GM11168 (cell line): ENCODE data around the gene NEK4.
"Not testable (repeated sequence)": the region's sequence is repeated elsewhere in the genome, so short reads cannot be mapped to it uniquely, and the experiment has no call there.

Source experiments
- in situ Hi-C: fragments of 300-500 bp; cut with MboI; formaldehyde crosslinking; loops from one replicate; pipeline ENCODE4 v1.12.0; 2022; ENCODE audit warnings: low sequenced_read_pairs; ENCODE audit not compliant: unreplicated experiment

NEK4 gene

DNA sequence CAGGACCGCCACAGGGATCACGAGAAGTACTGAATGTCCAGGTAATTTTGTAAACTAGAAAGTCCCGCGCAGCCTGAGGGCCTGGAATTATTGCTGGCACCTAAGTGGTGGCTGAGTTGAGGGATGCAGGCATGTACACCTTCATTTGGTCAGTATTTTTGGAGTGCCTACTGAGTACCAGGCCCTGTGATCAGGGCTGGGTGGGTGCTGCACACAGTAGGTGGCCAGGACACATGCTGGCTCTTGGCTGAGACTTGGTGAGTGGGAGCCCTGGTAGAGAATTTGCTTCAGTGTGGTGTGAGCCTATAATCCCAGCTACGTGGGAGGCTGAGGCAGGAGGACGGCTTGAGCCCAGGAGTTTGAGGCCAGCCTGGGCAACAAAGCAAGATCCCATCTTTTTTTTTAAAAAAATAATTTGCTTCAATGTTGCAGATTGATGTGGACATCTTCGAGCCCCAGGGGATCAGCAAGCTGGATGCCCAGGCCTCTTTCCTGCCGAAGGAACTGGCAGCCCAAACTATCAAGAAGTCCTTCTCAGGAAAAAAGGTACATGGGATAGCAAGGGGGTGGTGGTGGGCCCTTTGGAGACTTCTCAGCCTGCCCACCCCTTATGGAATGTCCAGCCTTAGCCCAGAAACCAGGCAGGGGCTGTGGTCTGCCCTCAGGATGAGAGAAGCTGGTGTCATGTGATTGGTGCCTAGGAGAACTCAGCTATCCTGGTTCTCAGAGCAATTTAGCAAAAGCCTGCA, 9.3 kb upstream of the NEK4 start:
- in situ Hi-C loops, result no loop called here

- in situ Hi-C loops, result no loop called here
Measured at GRCh38 chr3:52779011-52779836, 8.5 kb upstream of the NEK4 start.

- in situ Hi-C loops, result no loop called here
Measured at GRCh38 chr3:52777959-52778805, 7.4 kb upstream of the NEK4 start.

DNA sequence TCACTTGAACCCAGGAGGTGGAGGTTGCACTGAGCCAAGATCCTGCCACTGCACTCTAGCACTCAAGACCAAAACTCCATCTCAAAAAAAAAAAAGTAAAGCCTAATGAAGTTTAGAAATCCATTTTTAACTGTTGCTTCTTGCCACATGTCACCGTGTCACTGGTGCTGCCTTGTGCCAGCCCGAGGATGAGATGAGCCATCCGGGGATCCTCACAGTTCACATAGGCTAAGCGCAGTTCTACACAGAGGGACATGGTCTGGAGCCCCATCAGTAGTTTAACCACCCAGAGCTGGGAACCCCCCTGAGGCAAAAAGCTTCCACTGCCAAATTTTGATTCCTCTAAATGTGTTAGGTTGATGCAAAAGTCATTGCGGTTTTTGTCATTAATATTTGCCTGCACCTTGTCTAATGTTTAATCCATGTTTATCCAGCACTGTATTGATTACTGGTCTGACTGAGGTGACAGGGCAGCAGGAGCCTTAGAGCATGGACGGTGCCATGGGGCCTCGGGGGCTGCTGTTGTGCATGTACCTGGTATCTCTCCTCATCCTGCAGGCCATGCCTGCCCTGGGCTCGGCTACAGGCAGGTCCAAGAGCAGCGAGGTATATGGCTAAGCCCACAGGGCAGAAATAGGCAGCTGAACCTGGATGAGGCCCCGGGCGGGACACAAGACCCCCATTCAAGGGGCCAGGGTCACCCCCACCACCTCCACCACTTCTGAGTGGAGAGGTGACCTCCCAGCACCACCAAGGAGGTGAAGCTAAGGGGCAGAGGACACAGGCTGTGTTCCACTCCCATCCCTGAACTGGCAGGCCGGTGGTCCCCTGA, 6.6 kb upstream of the NEK4 start, which contains the start of gene ITIH1:
Gene ITIH1, plus strand, starts transcription at position 473 of the 832 bp plus-strand sequence. Its CDS starts 17 bp downstream, at position 490.
- in situ Hi-C loops, result no loop called here

- in situ Hi-C loops, result not testable (repeated sequence)
Measured at GRCh38 chr3:52776486-52776885, 5.7 kb upstream of the NEK4 start.

GRCh38 chr3:52775877-52776276, 5.1 kb upstream of the NEK4 start:
- in situ Hi-C loops, result no loop called here

DNA sequence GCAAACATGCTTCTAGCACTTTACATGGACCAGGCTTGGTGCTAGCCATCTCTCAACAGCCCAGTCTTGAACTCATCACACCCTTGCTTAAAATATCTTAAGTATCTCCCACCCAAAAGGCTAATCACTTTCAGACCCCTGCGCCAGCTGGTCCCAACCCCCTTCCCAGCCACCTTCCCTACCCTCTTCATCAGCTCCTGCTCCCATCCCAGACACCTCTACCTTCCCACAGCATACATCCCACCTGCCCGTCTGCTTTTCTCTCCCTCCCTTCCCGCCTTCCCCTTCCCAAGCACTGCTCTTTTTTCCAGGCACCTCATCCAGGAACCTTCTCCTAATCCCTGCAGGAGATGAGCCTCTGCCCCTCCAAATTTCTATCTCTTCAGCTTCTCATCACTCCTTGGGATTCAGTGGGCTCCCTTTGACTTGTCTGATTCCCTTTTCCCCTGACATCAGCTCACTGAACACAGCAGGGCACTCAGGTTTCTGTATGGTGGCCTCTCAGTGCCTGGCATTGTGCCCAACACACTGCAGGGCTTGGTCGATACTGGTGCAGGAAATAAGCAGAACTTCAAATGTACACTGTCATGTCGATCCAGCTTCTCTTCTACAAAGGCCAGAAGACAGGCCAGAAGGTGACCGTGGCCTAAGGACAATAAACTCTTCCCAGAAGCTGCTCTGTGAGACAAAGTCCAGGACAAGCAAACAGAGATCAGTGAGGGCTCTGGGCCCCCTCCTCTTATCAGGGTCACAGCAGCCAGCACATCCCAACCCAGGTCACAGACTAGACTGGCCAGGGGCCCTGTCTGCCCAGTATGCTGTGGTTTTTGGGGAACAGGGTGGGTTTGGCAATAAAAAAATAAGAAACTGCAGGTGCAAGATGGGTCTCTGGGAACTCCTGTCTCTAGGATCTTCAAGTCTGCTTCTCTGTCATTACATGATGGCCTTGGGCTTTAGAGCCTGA, 4.4 kb upstream of the NEK4 start:
- in situ Hi-C loops, result no loop called here

- in situ Hi-C loops, result no loop called here
Measured at GRCh38 chr3:52774066-52774713, 3.5 kb upstream of the NEK4 start.

DNA sequence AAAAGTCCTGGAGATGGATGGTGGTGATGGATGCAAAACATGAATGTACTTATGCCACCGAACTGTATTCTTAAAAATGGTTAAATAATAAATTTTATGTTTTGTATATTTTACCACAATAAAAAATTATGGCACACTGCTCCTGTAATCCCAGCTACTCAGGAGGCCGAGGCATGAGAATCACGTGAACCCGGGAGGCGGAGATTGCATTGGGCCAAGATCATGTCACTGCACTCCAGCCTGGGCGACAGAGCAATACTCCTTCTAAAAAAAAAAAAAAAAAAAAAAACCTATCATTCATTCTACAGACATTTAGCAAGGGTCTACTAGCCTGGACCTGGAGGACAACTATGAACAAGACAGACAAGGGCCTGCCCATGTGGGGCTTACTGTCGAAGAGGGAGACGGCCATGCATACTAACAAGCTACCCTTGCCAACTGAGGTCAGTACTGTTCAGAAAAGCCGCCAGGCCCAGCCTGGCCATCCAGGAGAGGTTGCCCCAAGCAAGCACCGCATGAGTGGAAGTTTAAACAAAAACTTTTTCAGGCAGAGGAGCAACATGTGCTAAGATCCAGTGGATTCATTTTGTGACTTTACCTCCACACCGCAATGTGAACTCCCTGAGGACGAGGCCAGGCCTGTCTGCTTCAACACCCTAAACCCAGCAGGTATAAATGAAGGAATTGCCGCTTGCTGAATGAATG, 2.8 kb upstream of the NEK4 start:
- in situ Hi-C loops, result no loop called here

GRCh38 chr3:52771702-52772101, 962 bp upstream of the NEK4 start:
- in situ Hi-C loops, result no loop called here

DNA sequence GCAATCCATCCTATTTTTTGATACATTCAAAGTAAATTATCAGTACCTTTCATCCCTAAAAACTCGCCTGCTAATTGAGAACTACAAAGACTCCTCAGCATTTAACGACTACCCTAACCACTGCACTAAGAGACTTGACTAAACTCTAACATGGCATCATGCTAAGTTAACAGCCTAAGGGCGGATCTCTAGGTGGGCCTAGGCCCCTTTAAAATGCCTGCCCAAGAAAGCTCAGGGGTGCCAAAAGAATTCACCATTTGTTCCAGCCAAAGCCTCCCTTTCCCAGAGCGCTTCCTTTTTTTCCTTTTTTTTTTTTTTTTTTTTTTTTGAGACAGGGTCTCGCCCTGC, 568 bp upstream of the NEK4 start:
- in situ Hi-C loops, result no loop called here

GRCh38 chr3:52769786-52770455, 819 bp downstream of the NEK4 start:
- in situ Hi-C loops, result no loop called here

DNA sequence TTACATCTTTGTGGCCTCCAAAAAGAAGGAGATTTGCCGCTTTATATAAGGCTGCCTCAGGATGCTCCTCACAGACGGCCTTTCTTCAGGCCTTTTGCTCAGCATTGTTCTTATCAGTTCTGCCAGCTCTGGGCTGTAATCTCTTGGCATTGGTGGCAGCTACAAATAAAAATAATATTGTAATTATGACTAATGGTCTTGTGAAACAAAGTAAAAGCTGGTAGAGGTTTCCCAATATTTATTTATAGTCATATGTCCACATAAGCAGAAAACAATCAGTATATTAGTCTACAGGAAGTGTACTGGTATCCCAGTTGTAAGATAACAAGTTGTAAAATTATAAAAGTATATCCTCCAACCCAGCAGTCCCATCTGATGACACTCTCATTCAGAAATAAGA, 7.3 kb downstream of the NEK4 start:
- in situ Hi-C loops, result no loop called here

DNA sequence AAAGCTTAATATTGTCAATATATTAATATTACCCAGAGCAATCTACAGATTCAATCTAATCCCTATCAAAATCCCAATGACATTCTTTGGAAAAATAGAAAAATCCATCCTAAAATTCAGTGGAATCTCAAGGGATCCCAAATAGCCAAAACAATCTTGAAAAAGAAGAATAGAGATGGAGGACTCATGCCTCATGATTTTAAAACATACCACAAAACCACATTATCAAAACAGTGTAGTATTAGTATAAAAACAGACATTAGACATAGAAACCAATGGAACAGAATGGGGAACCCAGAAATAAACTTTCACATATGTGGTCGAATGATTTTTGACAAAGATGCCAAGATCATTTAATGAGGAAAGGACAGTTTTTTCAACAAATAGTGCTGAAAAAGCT, 14.6 kb downstream of the NEK4 start:
- in situ Hi-C loops, result no loop called here

DNA sequence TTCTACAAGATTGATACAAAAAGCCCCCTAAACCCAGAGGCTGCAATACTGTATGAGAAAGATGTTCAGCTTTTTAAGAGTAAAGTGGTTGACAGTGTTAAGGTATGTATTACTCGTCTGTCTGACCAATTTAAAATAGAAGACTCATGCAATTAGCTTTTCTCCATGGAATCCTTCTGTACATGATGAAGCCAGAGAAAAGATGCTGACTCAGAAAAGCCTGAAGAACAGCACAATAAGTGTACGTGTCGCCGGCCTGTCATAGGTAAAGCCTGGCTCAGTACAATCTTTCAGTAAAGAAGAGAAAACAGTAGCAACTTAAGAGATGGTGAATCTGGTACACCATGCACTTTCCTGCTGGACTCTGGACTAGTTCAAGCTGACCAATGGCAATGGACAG, 16.4 kb downstream of the NEK4 start:
- in situ Hi-C loops, result no loop called here

DNA sequence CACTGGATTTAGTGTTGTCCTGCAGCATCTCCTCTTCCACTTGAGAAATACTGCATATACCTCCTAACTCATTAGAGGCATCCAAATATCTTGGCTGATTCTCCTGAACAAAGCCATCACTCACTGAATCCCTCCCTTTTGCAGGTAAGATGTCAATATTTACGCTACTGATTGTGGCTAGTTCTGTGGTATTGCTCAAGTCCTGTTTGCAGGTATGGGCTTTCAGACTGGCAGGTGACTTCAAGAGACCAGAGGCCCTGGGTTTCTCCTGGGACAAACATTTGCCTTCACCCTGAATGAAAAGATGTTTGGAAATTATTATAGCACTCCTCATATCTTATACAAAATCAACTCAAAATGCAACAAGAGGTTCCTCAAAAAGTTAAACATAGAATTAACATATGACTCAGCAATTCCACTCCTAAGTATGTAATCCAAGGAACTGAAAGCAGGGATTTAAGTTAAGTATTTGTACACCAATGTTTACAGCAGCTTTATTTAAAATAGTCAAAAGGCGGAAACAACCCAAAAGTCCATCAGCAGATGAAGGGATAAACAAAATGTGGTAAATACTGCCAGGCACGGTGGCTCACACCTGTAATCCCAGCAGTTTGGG, 18.6 kb downstream of the NEK4 start:
- in situ Hi-C loops, result no loop called here

DNA sequence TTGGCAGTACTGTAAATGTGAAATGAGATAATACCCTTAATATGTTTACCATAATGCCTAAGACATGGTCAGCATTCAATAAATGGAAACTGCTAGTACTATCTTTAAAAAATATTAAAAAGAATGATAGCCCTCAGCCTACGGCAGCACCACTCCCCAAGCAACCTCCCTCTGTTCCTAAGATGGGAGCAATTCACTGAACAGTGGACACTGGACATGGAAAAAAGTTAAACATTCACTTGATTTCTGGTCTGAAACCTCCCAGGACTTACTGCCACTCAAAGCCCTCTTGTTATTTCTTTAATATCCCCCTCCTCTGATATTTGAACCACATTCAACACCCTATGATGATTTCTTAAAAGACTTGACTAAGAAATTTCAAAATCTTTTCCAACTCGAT, 27.0 kb downstream of the NEK4 start:
- in situ Hi-C loops, result no loop called here
